Measurements from ENCODE around the gene RNF31.

RNF31 gene

DNA sequence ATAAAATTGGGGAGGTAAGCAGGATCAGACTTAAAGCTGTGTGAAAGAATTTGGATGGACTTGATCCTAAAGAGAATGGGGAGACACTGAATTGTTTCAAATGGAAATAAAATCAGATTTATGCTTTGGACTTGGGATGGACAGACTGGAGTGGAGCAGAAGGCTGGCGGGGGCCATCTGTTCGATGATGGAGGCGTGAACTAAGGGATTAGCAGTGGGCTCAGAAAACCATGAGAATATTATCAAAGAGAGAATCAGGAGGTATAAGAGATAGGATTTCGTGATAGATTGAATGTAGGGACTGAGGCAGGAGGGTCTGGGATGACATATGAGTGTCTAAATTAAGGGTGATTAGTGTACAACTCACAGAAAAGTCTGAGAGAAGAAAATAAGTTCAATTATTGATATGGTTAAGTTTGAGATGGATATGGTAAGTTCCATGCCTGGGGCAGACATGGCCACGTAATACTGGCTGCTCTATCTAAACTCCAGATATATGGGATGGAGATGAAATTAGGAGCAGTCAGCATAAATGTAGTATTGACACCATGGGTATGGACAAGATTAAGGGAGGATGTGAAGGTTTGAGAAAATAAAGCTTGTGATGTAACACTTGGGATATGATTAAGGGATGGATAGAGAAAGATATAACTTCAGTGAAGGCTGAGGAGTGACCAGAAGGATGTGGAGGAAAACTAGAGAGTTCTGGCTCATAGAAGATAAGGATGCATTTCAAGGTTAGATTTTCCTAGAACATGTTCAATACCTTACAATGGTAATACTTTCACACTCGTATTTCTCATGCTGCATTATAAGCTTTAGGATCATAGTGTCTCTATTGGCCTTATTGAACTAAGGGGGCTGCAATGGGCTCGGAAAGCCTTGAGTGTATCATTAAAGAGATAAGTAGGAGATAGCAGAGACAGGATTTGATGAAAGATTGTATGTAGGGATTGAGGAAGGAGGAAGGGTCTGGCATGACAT is 57.2 kb downstream of the RNF31 start:
- H3K27ac ChIP-seq: no peak overlapping the region
- ChIA-PET CTCF (interaction anchor here (0.6 kb wide), 1 partner anchor 71 kb away, joined by 5 read pairs; no protein-coding TSS in a partner anchor), POLR2A (ENCODE audit: low non-redundant PET) (no interaction called here)
- no peak for DNase-seq (ENCODE audit: low spot score)
- TF ChIP-seq CTCF (conservative IDR thresholded peaks at IDR 0.05; ENCODE audit: low read depth): no peak

DNA sequence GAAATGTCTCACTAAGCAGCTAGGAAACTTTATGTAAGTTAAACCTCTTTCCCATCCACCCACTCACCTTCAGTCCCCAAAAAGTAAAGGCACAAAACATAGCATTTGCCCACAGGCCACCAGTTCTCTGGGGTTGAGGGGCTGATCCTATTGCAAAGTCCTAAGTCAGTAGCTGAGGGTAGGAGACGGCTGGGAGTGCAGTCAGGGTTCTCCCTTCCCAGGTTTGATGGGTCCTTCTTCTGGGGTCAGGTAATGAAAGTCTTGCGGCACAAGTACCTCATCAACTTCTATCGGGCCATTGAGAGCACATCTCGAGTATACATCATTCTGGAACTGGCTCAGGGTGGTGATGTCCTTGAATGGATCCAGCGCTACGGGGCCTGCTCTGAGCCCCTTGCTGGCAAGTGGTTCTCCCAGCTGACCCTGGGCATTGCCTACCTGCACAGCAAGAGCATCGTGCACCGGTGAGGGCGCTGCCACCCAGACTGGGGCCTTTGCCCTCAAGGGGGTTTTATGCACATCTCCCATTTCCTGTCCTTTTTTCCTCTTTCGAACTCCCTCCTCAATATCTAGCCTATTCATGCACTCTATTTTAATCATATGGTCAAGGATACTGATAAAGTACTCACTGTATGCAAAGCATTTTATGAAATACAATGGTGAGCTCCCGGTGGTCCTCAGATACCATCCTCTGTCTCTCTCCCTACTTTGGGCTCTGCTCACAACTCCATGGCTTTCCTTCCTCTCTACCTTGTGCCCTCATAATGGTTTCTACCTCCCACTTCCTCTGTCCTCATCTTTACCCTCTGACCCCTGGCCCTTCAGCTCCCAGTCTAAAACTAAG is 59.2 kb downstream of the RNF31 start:
- no peak for TF ChIP-seq CTCF (conservative IDR thresholded peaks at IDR 0.05; ENCODE audit: low read depth)
- ChIA-PET CTCF (no interaction called here), POLR2A (ENCODE audit: low non-redundant PET) (no interaction called here)
- no peak for DNase-seq (ENCODE audit: low spot score)
- no peak overlapping the region for H3K27ac ChIP-seq

DNA sequence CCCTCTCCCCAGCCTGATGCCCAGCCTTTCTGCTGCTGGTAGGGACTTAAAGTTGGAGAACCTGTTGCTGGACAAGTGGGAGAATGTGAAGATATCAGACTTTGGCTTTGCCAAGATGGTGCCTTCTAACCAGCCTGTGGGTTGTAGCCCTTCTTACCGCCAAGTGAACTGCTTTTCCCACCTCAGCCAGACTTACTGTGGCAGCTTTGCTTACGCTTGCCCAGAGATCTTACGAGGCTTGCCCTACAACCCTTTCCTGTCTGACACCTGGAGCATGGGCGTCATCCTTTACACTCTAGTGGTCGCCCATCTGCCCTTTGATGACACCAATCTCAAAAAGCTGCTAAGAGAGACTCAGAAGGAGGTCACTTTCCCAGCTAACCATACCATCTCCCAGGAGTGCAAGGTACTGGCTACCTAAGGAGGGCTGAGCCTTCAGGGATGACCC is 59.8 kb downstream of the RNF31 start:
- no peak for TF ChIP-seq CTCF (conservative IDR thresholded peaks at IDR 0.05; ENCODE audit: low read depth)
- no peak overlapping the region for H3K27ac ChIP-seq
- ChIA-PET POLR2A (ENCODE audit: low non-redundant PET) (no interaction called here), CTCF (no interaction called here)
- DNase-seq (ENCODE audit: low spot score): no peak

- no peak for TF ChIP-seq CTCF (conservative IDR thresholded peaks at IDR 0.05; ENCODE audit: low read depth)
- ChIA-PET CTCF (no interaction called here), POLR2A (ENCODE audit: low non-redundant PET) (no interaction called here)
- no peak for DNase-seq (ENCODE audit: low spot score)
- H3K27ac ChIP-seq: no peak overlapping the region
These were observed 60.3 kb downstream of the RNF31 start for GRCh38 chr14:24207625-24208024.
